GM11168 (cell line): ENCODE measurements around the gene KDM2A.
"Not testable (repeated sequence)": the region's sequence is repeated elsewhere in the genome, so short reads cannot be mapped to it uniquely, and the experiment has no call there.

Experiments
- in situ Hi-C: fragments of 300-500 bp; cut with MboI; formaldehyde crosslinking; loops from one replicate; pipeline ENCODE4 v1.12.0; 2022; ENCODE audit warnings: low sequenced_read_pairs; ENCODE audit not compliant: unreplicated experiment

KDM2A gene

GRCh38 chr11:67117176-67117575 is 1.9 kb upstream of the KDM2A start:
- in situ Hi-C loops = no loop called here

GRCh38 chr11:67117672-67118180 is 1.3 kb upstream of the KDM2A start:
- in situ Hi-C loops = no loop called here

- in situ Hi-C loops = no loop called here
These were observed 789 bp upstream of the KDM2A start for GRCh38 chr11:67118181-67118766.

- in situ Hi-C loops = no loop called here
These were observed 725 bp downstream of the KDM2A start for GRCh38 chr11:67119585-67120391.

- in situ Hi-C loops = no loop called here
These were observed 1.4 kb downstream of the KDM2A start for GRCh38 chr11:67120456-67120855.

- in situ Hi-C loops = no loop called here
These were observed 2.0 kb downstream of the KDM2A start for GRCh38 chr11:67120881-67121710.

GRCh38 chr11:67123801-67124200 is 4.7 kb downstream of the KDM2A start:
- in situ Hi-C loops = not testable (repeated sequence)

- in situ Hi-C loops = not testable (repeated sequence)
These were observed 7.2 kb downstream of the KDM2A start for GRCh38 chr11:67126243-67126642.

GRCh38 chr11:67126986-67127385 is 7.9 kb downstream of the KDM2A start:
- in situ Hi-C loops = no loop called here

- in situ Hi-C loops = not testable (repeated sequence)
These were observed 11.8 kb downstream of the KDM2A start for GRCh38 chr11:67130861-67131260.

GRCh38 chr11:67136156-67136555 is 17.1 kb downstream of the KDM2A start:
- in situ Hi-C loops = no loop called here

- in situ Hi-C loops = no loop called here
These were observed 19.9 kb downstream of the KDM2A start for GRCh38 chr11:67138922-67139321.

GRCh38 chr11:67146516-67147226 is 27.6 kb downstream of the KDM2A start:
- in situ Hi-C loops = no loop called here

- in situ Hi-C loops = no loop called here
These were observed 34.9 kb downstream of the KDM2A start for GRCh38 chr11:67153971-67154370.

GRCh38 chr11:67154726-67155125 is 35.7 kb downstream of the KDM2A start:
- in situ Hi-C loops = no loop called here

GRCh38 chr11:67157691-67158090 is 38.6 kb downstream of the KDM2A start:
- in situ Hi-C loops = no loop called here

- in situ Hi-C loops = no loop called here
These were observed 39.2 kb downstream of the KDM2A start for GRCh38 chr11:67158221-67158620.

GRCh38 chr11:67160045-67160444 is 41.0 kb downstream of the KDM2A start:
- in situ Hi-C loops = loop anchor here (5.0 kb wide), 1 partner anchor 78 kb away; no protein-coding TSS in a partner anchor

- in situ Hi-C loops = loop anchor here (5.0 kb wide), 1 partner anchor 79 kb away; no protein-coding TSS in a partner anchor
These were observed 42.1 kb downstream of the KDM2A start for GRCh38 chr11:67160872-67161783.
